GM13976 (cell line): ENCODE measurements around the gene NDFIP2.
A peak's percentile ranks its signal among the peaks of the same experiment; 100 is the strongest.

Experiments
- DNase-seq: peaks from one replicate; pipeline ENCODE4 v3.0.0; 2012; ENCODE audit warnings: low spot score
- in situ Hi-C: fragments of 300-500 bp; cut with MboI; formaldehyde crosslinking; loops from one replicate; pipeline ENCODE4 v1.12.0; 2022; ENCODE audit warnings: low sequenced_read_pairs, mixed read lengths, inconsistent platforms; ENCODE audit not compliant: unreplicated experiment
- TF ChIP-seq, protein P1 (sequence below): IDR thresholded peaks from 2 replicates; pipeline ENCODE4 v1.5.1; 2012; ENCODE audit warnings: borderline replicate concordance, mild to moderate bottlenecking; ENCODE audit not compliant: insufficient read depth; ENCODE audit errors: extremely low read depth, missing control alignments, control extremely low read depth

NDFIP2 gene, protein sequence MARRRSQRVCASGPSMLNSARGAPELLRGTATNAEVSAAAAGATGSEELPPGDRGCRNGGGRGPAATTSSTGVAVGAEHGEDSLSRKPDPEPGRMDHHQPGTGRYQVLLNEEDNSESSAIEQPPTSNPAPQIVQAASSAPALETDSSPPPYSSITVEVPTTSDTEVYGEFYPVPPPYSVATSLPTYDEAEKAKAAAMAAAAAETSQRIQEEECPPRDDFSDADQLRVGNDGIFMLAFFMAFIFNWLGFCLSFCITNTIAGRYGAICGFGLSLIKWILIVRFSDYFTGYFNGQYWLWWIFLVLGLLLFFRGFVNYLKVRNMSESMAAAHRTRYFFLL

DNA sequence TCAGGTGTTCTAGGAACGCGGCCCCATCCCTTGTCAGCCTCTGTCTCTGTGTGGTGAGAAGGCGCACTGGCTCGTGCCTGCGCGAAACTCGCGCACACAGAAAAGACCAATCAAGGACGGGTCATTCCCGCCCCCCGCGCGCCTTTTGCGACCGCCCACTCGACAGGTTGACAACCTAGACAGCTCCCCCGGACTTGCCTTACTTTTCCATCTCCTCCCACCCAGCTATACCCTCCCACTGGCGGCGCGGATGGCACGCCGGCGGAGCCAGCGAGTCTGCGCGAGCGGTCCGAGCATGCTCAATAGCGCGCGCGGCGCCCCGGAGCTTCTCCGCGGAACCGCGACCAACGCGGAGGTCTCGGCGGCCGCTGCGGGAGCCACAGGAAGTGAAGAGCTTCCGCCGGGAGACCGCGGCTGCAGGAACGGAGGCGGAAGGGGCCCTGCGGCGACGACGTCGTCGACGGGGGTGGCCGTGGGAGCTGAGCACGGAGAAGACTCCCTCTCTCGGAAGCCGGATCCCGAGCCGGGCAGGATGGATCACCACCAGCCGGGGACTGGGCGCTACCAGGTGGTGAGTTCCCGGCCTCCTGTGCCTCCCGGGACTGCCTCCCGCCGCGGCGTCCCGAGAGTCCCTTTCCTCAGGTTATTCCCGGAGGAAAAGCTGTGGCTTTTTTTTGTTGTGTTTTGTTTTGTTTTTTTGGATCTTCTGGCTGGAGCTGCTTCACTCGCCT is at the start of gene NDFIP2:
NDFIP2 (plus strand) TSS at position 202 of the 731 bp plus-strand sequence; CDS start at position 251, 49 bp downstream.
- peak; percentile 83 for DNase-seq
- in situ Hi-C loops, result no loop called here

DNA sequence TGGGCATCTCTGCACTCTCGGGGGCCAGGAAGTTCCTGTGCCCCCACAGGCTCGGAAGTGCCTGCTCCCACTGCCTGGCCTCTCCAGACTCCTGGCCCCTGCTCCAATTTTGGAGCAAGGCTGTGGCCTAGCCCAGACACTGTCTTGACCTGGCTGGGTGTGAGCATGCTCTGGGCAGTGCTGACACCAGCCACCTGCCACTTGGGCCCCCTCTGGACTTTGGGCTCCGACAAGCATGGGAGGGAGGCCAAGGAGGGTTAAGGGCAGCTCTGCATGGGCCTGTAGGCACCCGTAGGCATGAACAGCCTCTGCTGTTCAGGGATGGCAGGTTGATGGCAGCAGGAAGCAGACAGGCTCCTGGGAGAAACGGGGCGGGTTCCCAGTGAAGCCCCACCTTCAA is 48.9 kb upstream of the NDFIP2 start:
- in situ Hi-C loops, result no loop called here
- TF ChIP-seq, protein P1, sequence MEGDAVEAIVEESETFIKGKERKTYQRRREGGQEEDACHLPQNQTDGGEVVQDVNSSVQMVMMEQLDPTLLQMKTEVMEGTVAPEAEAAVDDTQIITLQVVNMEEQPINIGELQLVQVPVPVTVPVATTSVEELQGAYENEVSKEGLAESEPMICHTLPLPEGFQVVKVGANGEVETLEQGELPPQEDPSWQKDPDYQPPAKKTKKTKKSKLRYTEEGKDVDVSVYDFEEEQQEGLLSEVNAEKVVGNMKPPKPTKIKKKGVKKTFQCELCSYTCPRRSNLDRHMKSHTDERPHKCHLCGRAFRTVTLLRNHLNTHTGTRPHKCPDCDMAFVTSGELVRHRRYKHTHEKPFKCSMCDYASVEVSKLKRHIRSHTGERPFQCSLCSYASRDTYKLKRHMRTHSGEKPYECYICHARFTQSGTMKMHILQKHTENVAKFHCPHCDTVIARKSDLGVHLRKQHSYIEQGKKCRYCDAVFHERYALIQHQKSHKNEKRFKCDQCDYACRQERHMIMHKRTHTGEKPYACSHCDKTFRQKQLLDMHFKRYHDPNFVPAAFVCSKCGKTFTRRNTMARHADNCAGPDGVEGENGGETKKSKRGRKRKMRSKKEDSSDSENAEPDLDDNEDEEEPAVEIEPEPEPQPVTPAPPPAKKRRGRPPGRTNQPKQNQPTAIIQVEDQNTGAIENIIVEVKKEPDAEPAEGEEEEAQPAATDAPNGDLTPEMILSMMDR, result no peak

More for the DNA sequence above, at the start of gene NDFIP2:
- TF ChIP-seq, protein P1, result no peak

DNA sequence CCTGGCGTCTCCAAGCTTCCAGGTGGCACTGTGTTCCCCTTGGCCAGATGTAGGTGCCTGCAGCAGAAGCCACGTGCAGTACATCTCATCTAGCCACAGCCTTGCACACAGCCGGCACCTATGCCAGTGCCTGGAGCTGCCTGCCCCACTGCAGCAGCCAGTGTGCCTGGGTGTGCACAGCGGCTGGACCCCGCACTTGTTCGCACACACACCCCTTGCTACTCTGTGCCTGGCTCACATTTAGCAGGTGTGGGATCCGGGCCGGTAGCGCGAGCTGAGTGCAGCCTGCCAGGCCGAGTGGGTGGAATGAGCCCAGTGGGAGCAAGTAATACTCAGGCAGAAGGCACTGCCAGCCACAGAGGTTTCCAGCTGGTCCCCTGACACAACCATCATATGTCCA is 48.0 kb upstream of the NDFIP2 start:
- in situ Hi-C loops, result no loop called here
- no peak for DNase-seq

More for the DNA sequence above, 48.9 kb upstream of the NDFIP2 start:
- DNase-seq, result no peak

DNA sequence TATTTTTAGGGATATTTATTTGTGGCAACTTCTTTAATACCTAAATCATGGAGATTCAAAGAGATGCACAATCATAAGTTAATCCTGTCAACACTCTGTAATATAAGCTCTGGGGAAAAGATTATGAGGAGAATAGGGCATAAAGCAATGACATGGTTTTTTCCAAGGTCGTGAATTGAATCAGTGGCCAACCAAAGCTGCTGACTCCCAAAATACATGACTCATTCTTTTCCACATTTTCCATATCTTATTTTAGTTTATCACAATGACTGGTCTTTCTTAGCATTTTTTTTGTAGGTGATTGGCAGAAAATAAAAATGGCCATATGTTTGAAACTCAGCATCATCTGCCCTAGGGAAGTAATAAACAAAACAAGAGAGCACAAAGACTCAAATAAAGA is 46.4 kb upstream of the NDFIP2 start:
- DNase-seq, result no peak
- in situ Hi-C loops, result no loop called here

More for the DNA sequence above, 48.0 kb upstream of the NDFIP2 start:
- TF ChIP-seq, protein P1, result no peak

DNA sequence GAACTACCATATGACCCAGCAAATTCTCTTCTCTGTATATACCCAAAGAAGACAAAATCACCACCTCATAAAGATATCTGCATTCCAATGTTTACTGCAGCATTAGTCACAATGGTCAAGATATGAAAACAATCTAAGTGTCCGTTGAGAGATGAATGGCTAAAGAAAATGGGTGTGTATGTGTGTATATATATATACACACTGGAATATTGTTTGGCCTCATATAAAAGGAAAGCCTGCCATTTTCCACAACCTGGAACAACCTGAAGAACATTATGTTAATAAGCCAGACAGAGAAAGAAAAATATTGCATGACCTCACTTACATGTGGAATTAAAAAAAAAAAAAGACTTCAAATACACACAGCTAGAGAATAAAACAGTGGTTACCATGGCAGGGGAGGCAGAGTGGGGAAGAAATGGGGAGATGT is 45.4 kb upstream of the NDFIP2 start:
- TF ChIP-seq, protein P1, result no peak

More for the DNA sequence above, 46.4 kb upstream of the NDFIP2 start:
- TF ChIP-seq, protein P1, result no peak

DNA sequence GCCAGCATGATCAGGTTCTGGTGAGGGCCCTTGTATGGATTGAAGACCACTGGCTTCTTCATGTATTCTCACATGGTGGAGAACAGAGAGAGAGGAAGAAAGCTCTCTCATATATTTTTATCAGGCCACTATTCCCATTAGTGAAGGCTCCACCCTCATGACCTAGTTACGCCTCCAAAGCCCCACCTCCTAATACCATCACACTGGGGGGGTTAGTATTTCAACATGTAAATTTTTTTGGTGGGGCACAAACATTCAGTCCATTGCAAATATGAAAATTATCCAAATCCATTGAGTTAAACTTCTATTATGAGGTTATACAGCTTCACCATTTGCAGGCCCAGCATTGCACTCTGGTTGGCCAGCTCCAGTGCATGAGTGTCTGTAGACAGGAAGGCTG is 41.7 kb upstream of the NDFIP2 start:
- in situ Hi-C loops, result no loop called here
- no peak for DNase-seq
- TF ChIP-seq, protein P1, result no peak

More for the DNA sequence above, 45.4 kb upstream of the NDFIP2 start:
- in situ Hi-C loops, result no loop called here
- DNase-seq, result no peak
